ENCODE measurements around the gene ACAN. TPM values are rescaled to one million over a fixed set of nuclear protein-coding genes. Genes with fewer than 3 reads are reported as not detected.

ACAN gene
- total RNA-seq, 1 experiment from 2014 or later: 1.4 TPM

DNA sequence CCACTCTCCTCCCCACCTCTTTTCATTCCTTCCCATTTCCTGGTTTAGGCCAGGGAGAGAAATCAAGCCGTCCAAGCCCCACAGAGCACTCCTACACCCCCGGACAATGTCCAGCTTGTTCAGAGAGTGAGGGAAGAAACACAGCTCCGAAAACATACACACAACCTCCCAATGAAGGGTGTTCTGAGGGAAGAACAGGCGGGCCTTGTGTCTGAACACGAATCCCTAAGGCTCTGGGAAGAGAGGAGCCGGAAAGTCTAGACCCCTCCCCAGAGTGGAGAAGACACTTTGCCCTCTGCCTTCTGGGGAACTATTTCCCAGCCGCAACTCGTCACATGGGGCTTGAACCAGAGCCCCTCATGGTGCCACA is 30.5 kb downstream of the ACAN start:
- H3K27ac Mint-ChIP-seq: no peak overlapping the region
- H3K4me1 Mint-ChIP-seq: no peaks in the 10 kb centered on the region
- TF ChIP-seq E2F5 (CRISPR knock-in tag; IDR thresholded peaks at IDR 0.05) (no peak), SOX15 (CRISPR knock-in tag; IDR thresholded peaks at IDR 0.05) (no peak), SMAD3 (CRISPR knock-in tag; IDR thresholded peaks at IDR 0.05; ENCODE audit: borderline replicate concordance) (no peak), RELA (CRISPR knock-in tag; IDR thresholded peaks at IDR 0.05; ENCODE audit: borderline replicate concordance) (no peak), CREM (CRISPR knock-in tag; IDR thresholded peaks at IDR 0.05) (no peak), CBFB (CRISPR knock-in tag; IDR thresholded peaks at IDR 0.05; ENCODE audit: low read depth) (no peak), STAT6 (CRISPR knock-in tag; conservative IDR thresholded peaks at IDR 0.05; ENCODE audit: low read depth) (no peak), ZNF423 (CRISPR knock-in tag; IDR thresholded peaks at IDR 0.05) (no peak), ZSCAN18 (CRISPR knock-in tag; IDR thresholded peaks at IDR 0.05) (no peak), PRRX2 (CRISPR knock-in tag; IDR thresholded peaks at IDR 0.05) (no peak), MXD4 (CRISPR knock-in tag; IDR thresholded peaks at IDR 0.05; ENCODE audit: borderline replicate concordance) (no peak), TEAD1 (CRISPR knock-in tag; IDR thresholded peaks at IDR 0.05) (no peak), E2F1 (CRISPR knock-in tag; IDR thresholded peaks at IDR 0.05) (no peak), NR2C2 (CRISPR knock-in tag; IDR thresholded peaks at IDR 0.05) (no peak)
- TF ChIP-seq, protein P1, sequence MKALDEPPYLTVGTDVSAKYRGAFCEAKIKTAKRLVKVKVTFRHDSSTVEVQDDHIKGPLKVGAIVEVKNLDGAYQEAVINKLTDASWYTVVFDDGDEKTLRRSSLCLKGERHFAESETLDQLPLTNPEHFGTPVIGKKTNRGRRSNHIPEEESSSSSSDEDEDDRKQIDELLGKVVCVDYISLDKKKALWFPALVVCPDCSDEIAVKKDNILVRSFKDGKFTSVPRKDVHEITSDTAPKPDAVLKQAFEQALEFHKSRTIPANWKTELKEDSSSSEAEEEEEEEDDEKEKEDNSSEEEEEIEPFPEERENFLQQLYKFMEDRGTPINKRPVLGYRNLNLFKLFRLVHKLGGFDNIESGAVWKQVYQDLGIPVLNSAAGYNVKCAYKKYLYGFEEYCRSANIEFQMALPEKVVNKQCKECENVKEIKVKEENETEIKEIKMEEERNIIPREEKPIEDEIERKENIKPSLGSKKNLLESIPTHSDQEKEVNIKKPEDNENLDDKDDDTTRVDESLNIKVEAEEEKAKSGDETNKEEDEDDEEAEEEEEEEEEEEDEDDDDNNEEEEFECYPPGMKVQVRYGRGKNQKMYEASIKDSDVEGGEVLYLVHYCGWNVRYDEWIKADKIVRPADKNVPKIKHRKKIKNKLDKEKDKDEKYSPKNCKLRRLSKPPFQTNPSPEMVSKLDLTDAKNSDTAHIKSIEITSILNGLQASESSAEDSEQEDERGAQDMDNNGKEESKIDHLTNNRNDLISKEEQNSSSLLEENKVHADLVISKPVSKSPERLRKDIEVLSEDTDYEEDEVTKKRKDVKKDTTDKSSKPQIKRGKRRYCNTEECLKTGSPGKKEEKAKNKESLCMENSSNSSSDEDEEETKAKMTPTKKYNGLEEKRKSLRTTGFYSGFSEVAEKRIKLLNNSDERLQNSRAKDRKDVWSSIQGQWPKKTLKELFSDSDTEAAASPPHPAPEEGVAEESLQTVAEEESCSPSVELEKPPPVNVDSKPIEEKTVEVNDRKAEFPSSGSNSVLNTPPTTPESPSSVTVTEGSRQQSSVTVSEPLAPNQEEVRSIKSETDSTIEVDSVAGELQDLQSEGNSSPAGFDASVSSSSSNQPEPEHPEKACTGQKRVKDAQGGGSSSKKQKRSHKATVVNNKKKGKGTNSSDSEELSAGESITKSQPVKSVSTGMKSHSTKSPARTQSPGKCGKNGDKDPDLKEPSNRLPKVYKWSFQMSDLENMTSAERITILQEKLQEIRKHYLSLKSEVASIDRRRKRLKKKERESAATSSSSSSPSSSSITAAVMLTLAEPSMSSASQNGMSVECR (CRISPR knock-in tag; IDR thresholded peaks at IDR 0.05; ENCODE audit: borderline replicate concordance): no peak
- TF ChIP-seq, protein P2, sequence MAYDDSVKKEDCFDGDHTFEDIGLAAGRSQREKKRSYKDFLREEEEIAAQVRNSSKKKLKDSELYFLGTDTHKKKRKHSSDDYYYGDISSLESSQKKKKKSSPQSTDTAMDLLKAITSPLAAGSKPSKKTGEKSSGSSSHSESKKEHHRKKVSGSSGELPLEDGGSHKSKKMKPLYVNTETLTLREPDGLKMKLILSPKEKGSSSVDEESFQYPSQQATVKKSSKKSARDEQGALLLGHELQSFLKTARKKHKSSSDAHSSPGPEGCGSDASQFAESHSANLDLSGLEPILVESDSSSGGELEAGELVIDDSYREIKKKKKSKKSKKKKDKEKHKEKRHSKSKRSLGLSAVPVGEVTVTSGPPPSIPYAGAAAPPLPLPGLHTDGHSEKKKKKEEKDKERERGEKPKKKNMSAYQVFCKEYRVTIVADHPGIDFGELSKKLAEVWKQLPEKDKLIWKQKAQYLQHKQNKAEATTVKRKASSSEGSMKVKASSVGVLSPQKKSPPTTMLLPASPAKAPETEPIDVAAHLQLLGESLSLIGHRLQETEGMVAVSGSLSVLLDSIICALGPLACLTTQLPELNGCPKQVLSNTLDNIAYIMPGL (CRISPR knock-in tag; IDR thresholded peaks at IDR 0.05): no peak
- ATAC-seq: no peak
- POLR2A ChIA-PET: no interaction called here
- H3K36me3 Mint-ChIP-seq: no peaks in the 10 kb centered on the region
- DNase-seq (ENCODE audit: low spot score): no peak
- CTCF ChIA-PET: interaction anchor here (1.1 to 2.4 kb wide), 4 partner anchors 30 to 176 kb away, joined by 3 to 15 read pairs (median 4); no protein-coding TSS in a partner anchor
- no peaks in the 10 kb centered on the region for H3K9me3 Mint-ChIP-seq
- H3K27me3 Mint-ChIP-seq (ENCODE audit: low read depth): no peaks in the 10 kb centered on the region
- H3K4me3 Mint-ChIP-seq: no peak overlapping the region

All from WTC11 (cell line).